ENCODE results near the gene SMCHD1. TPM values are rescaled to one million over a fixed set of nuclear protein-coding genes. Genes with fewer than 3 reads are reported as not detected.

The SMCHD1 gene
- total and polyA plus RNA-seq, 10 of the 15 experiments (the other 5 are each of a cell fraction or from before 2014, with no cell fraction given): 6.0 to 110 (median 48.0) TPM

GRCh38 chr18:2635586-2635985 is 19.9 kb upstream of the SMCHD1 start:
- Histone ChIP-seq H3K4me3 (no peak overlapping the region), H3K36me3 (ENCODE audit: control insufficient read depth in 2 of 2, insufficient read depth in 2 of 2, low read length in 1 of 2) (no peaks in the 10 kb centered on the region), H3K27ac (ENCODE audit: control insufficient read depth, insufficient read depth) (peak overlapping the region; percentile 99; the same call in 1 of the 2 replicates), H3K27me3 (replicated peaks in 1 of 2; ENCODE audit: control insufficient read depth in 2 of 2, insufficient read depth in 2 of 2, low read length in 1 of 2) (no peaks in the 10 kb centered on the region), H4K20me1 (ENCODE audit: control insufficient read depth, insufficient read depth) (no peaks in the 10 kb centered on the region), H3K9me3 (replicated peaks; ENCODE audit: control insufficient read depth, insufficient read depth, low read length) (peaks cover 2% of the 10 kb centered on the region; the same call in 2 of the 3 replicates), H3K4me1 (ENCODE audit: control insufficient read depth, insufficient read depth, low read length) (peaks cover 39% of the 10 kb centered on the region), H3K9ac (ENCODE audit: control insufficient read depth, insufficient read depth, low read length) (no peak overlapping the region), H3K79me2 (ENCODE audit: control insufficient read depth, insufficient read depth, low read length) (no peaks in the 10 kb centered on the region), H2AFZ (ENCODE audit: control insufficient read depth, low read depth, low read length) (no peak overlapping the region), H3K4me2 (ENCODE audit: control insufficient read depth, insufficient read depth) (no peak overlapping the region)
- no TSS peak for BruUV-seq (replicated peaks)
- SMC1A ChIA-PET (ENCODE audit: uncharacterized antibody, unreplicated experiment): interaction anchor here (2.6 to 3.2 kb wide), 3 partner anchors 21 to 134 kb away, joined by 7 to 24 read pairs (median 23); partner anchors contain the start of gene SMCHD1
- CTCF ChIA-PET: interaction anchor here (1.3 to 1.4 kb wide), 3 partner anchors 8 to 18 kb away, joined by 3 to 5 read pairs (median 3); no protein-coding TSS in a partner anchor
- 95% methylated on average over 1 of the region's 1 CpG for WGBS (ENCODE audit: insufficient coverage, insufficient replicate concordance, low lambda C conversion rate, missing lambda C conversion rate)
- no peak for FAIRE-seq
- in situ Hi-C loops (cut with MboI) (no loop called here), intact Hi-C loops (cut with micrococcal nuclease; ENCODE audit: unreplicated experiment) (no loop called here)
- no peak for TF ChIP-seq NKRF (conservative IDR thresholded peaks at IDR 0.05)
- TF ChIP-seq CREM (IDR thresholded peaks at IDR 0.05; ENCODE audit: low read depth): no peak
- TF ChIP-seq SUPT20H (IDR thresholded peaks at IDR 0.05; ENCODE audit: borderline replicate concordance, control insufficient read depth, low read depth, low read length): no peak
- no peak for TF ChIP-seq ZNF384 (IDR thresholded peaks at IDR 0.05; ENCODE audit: borderline replicate concordance, low read depth, low read length)
- POLR2A ChIA-PET: interaction anchor here (1.7 kb wide), 2 partner anchors 11 to 20 kb away, joined by 5 to 14 read pairs; partner anchors contain the start of gene SMCHD1
- RAD21 ChIA-PET (ENCODE audit: unreplicated experiment): interaction anchor here (2.1 to 2.5 kb wide), 2 partner anchors 21 to 30 kb away, joined by 30 to 33 read pairs; partner anchors contain the start of gene SMCHD1
- DNase-seq (ENCODE audit: low read depth, low spot score): no peak
- ATAC-seq: no peak
